SK-N-MC (cell line): Measurements from ENCODE around the gene TM7SF2.

ENCODE experiments used
- EZH2 ChIP-seq: fragments of 200-600 bp; sonication (generic); IDR thresholded peaks from one replicate; pipeline ENCODE4 v1.6.1; 2017; ENCODE audit warnings: antibody characterized with exemption
- FOXP2 ChIP-seq: optimal IDR thresholded peaks from 2 replicates; pipeline ENCODE3; 2011; ENCODE audit warnings: mild to moderate bottlenecking, moderate library complexity; ENCODE audit not compliant: insufficient read depth; ENCODE audit errors: extremely low read length, control extremely low read depth
- POLR2AphosphoS5 ChIP-seq: IDR thresholded peaks from 2 replicates; pipeline ENCODE4 v1.6.1; 2012; ENCODE audit warnings: mild to moderate bottlenecking, low read depth, low read length, borderline replicate concordance

DNA sequence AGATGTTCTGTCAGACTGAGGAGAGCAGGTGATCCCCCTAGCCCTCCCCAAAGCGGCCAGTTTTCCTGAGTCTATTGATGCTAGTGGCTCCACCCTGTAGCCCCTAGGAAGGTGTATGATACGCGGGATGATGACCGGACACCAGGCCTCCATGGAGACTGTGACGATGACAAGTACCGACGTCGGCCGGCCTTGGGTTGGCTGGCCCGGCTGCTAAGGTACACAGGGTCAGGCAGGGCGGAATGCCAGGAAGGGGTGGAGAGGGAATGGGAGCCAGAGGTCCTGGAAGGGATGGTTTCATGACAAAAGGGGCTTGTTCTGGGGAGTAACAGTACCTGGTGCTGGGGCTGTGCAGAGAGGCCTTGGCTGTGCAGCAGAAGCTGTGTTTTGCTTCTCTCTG is 24.5 kb upstream of the TM7SF2 start:
- no peak for TF ChIP-seq EZH2
- no peak for TF ChIP-seq POLR2AphosphoS5
- no peak for TF ChIP-seq FOXP2
